ENCODE results near the gene STK33.

The STK33 gene

GRCh38 chr11:8403310-8403709 lies 190.7 kb downstream of the STK33 start:
- DNase-seq: no peak

- DNase-seq: no peak
Measured at GRCh38 chr11:8392886-8393285, 201.1 kb downstream of the STK33 start.

GRCh38 chr11:8392166-8392565 lies 201.9 kb downstream of the STK33 start:
- DNase-seq: no peak

- no peak for DNase-seq
Measured at GRCh38 chr11:8390851-8391612, 203.0 kb downstream of the STK33 start.

GRCh38 chr11:8389029-8389996 lies 204.7 kb downstream of the STK33 start:
- no peak for DNase-seq

- DNase-seq: no peak
Measured at GRCh38 chr11:8387693-8388092, 206.3 kb downstream of the STK33 start.

- no peak for DNase-seq
Measured at GRCh38 chr11:8387141-8387540, 206.9 kb downstream of the STK33 start.

GRCh38 chr11:8386134-8386864 lies 207.7 kb downstream of the STK33 start:
- DNase-seq: no peak

GRCh38 chr11:8384199-8384821 lies 209.7 kb downstream of the STK33 start:
- DNase-seq: no peak

- DNase-seq: no peak
Measured at GRCh38 chr11:8383627-8384026, 210.4 kb downstream of the STK33 start.

- no peak for DNase-seq
Measured at GRCh38 chr11:8383227-8383626, 210.8 kb downstream of the STK33 start.

- no peak for DNase-seq
Measured at GRCh38 chr11:8382436-8383053, 211.5 kb downstream of the STK33 start.

GRCh38 chr11:8381871-8382396 lies 212.1 kb downstream of the STK33 start:
- DNase-seq: no peak

- DNase-seq: no peak
Measured at GRCh38 chr11:8381343-8381742, 212.7 kb downstream of the STK33 start.

GRCh38 chr11:8375932-8376331 lies 218.1 kb downstream of the STK33 start:
- no peak for DNase-seq

GRCh38 chr11:8375460-8375859 lies 218.6 kb downstream of the STK33 start:
- no peak for DNase-seq

- DNase-seq: no peak
Measured at GRCh38 chr11:8374716-8375115, 219.3 kb downstream of the STK33 start.

- DNase-seq: no peak
Measured at GRCh38 chr11:8373519-8374432, 220.3 kb downstream of the STK33 start.

GRCh38 chr11:8372641-8373381 lies 221.2 kb downstream of the STK33 start:
- no peak for DNase-seq

- DNase-seq: no peak
Measured at GRCh38 chr11:8371516-8371884, 222.5 kb downstream of the STK33 start.

Measured in activated CD4-positive, CD25-positive, alpha-beta regulatory T cell (primary cell).